HG03432 (cell line): ENCODE results near the gene CLRN3.

Source experiments
- ATAC-seq: cut with Tn5 transposase; IDR thresholded peaks from one replicate; pipeline ENCODE4 v1.9.1; 2021; ENCODE audit warnings: mild to moderate bottlenecking, moderate library complexity; ENCODE audit not compliant: unreplicated experiment

The CLRN3 gene

GRCh38 chr10:127903789-127904188 lies 11.0 kb upstream of the CLRN3 start:
- ATAC-seq: no peak

DNA sequence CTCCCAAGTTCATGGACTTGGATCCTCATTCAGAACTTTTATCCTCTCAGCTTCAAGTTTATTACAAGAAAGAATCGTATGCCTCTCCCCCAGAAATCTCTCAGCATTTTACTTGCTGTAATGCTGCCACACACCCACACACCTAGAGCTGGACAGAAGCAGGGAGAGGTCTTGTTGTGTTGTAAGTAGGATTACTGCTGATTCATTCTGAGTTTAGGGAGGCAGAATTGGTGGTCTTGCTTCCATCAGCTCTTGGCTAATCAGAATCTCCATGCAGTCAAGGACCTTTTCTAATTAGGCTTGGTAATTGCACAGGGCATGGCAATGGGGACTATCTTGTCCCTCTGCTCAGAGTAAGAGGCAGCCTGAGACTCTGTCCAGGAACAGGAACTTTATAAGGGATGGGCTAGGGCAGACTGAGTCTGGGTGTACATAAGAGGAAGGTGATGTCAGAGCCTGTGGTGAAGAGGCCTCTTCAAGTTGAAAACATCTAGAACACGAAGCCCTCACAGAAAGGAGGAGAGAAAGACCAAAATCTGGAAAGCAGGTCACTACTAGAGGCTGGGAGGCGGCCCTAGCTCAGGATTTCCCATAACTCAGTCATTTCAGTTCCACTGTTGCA lies 7.1 kb upstream of the CLRN3 start:
- ATAC-seq: no peak

DNA sequence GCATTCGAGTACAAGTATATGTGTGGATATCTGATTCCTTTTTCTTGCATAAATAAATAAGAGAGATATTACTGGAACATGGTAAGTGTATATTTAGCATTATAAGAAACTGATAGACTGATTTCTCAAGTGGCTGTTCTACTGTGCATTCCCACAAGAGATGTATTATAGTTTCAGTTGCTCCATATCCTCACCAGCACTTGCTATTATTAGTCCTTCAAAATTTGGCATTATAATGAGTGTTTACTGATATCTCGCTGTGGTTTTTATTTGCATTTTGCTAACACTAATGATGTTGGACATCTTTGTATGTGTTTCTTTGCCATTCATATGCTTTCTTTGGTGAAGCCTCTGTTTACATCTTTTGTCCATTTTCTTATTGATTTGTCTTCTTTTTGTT lies 4.4 kb upstream of the CLRN3 start:
- no peak for ATAC-seq

- ATAC-seq: no peak
Measured at GRCh38 chr10:127896590-127896989, 3.8 kb upstream of the CLRN3 start.

DNA sequence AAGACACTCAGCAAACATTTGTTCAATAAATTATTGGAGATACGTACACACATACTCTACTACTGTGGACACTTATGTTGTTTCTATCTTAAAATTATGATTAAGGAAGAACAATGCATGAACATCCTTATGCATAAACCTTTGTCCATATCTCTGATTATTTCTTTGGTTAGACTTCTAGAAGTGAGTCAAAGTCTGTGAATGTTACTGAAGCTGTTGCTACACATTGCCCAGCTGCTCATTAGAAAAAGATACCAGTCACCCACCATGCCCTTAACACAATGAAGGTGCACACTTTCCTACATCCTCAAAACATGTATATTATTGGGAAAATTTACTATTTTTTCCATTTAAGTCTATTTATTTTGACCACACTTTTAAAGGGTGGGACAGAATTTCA lies 1.4 kb upstream of the CLRN3 start:
- ATAC-seq: no peak

GRCh38 chr10:127890832-127891334 lies 1.9 kb downstream of the CLRN3 start:
- ATAC-seq: no peak

DNA sequence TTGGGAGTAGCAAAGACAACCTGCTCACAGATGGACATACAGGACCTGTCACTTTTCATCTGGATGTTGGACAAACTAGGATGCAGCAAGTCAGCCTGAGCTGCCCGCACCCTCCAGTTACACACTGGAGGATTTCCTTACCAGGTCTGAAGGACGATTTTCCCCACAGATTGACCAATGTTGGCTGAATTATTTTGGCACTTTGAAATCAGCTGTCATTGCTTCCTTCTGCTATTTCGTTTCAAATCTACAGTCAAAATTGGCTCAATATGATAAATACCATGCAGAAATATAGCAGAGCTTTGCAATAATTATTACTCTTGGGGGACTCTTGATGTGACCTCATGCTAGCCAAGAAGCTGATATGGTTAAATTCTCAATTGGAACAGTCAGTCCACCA lies 2.5 kb downstream of the CLRN3 start:
- no peak for ATAC-seq

GRCh38 chr10:127889605-127890195 lies 3.0 kb downstream of the CLRN3 start:
- no peak for ATAC-seq

GRCh38 chr10:127888521-127889312 lies 4.0 kb downstream of the CLRN3 start:
- ATAC-seq: no peak

DNA sequence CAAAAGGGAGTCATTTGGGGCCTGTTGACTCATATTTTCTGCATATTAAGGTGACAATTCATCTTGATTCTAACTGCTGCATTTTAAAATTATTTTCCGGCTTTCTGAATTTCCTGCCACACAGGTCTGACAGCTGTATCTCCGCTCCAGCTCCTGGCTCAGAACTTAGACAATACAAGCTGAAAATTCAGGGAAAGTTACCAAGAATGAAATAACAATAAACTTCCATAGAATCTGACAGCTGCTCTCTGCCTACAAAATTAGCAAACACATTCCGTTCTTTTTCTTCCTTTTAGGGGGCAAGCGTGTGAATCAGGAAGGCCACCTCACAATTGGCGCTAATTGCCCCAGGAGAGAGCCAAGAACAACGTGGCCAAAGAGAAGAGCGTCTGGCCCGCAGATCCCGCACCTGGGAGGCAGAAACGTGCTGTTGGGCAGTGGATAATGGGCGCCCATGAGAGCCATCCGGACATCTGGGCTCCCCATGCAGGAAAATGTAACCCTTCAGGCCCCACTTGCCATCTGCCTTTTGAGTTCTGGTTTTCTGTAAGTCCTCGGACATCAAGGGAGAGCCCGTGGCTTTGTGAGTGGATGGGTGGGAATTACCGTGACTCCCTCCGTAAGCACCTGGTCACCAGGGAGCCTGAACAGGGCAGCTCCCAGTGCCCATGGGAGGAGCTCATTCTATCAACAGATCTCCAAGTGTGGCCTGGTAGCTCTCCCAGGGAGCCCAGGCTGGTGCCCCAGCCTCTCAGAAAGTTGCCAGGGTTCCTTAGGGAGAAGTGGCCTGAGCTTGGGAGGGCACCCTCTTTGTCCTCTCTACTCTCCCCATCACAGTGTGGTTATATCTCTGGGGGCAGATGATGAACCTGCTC lies 5.0 kb downstream of the CLRN3 start:
- ATAC-seq: no peak

DNA sequence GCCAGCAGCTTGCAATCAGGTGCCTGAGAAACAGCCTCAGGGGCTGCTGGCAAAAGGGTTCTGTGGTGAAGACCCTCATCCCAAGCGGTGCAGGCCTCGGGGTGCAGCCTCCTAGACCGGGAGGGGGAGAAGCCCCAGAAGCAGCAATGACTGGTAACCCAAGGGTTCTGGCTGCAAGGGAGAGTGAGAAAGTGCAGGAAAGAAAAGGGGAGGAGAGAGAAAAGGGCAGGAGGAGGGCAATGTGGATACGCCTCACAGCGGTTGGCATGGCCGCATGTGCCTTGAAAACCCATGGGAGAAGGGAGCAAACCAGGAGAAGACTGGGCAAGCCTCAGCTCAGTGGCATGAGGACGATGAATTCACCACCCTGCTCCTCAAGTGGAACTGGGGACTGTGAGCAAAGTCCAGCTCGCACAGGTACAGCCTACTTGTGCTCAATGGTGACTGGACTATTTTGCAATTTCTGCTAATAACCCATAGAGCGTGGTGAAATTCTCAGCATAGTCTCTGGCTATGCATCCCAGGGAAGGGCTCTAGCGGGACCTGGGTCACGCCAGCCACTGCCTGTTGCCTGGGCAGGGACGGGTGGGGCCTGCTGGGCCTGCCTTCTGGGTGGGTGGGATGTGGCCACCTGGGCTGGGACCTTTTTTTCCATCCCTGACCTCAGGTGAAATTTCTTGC lies 6.2 kb downstream of the CLRN3 start:
- ATAC-seq: no peak

DNA sequence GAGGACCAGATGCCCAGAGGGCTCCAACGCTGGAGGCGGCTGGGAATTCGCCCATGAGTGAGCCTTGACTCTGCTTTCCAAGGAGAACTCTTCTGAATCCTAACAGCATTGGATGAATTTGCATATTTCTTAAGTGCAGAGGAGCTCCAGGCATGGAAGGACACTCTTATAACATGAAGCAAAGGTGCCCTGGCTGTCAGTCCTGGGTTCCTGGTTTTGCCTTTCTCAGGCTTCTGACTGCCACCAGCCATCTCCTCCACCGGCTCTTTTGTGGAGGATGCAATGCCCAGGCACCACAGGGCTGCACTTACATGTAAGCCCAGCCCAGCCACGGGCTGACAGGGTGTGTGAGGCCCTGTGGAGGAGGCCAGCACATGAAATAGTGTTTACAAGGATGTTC lies 8.2 kb downstream of the CLRN3 start:
- ATAC-seq: no peak

DNA sequence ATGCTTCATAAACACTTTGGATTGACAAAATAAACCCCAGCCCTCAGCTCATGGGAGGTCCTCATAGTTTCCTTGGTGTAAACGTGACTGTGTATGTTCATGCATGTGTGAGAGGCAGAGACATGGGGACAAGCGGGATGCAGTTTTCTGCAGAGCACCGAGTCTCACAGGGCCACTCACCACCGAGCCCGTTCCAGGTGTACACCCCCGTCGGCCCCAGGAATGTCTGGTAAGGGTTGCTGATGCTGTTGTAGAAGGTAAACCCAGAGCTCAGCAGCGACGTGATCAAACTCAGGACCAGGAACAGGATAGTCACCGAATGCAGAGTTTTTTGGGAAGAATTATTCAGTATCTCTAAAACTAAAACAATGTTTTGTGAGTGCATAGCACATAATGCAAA lies 9.2 kb downstream of the CLRN3 start:
- ATAC-seq: no peak

DNA sequence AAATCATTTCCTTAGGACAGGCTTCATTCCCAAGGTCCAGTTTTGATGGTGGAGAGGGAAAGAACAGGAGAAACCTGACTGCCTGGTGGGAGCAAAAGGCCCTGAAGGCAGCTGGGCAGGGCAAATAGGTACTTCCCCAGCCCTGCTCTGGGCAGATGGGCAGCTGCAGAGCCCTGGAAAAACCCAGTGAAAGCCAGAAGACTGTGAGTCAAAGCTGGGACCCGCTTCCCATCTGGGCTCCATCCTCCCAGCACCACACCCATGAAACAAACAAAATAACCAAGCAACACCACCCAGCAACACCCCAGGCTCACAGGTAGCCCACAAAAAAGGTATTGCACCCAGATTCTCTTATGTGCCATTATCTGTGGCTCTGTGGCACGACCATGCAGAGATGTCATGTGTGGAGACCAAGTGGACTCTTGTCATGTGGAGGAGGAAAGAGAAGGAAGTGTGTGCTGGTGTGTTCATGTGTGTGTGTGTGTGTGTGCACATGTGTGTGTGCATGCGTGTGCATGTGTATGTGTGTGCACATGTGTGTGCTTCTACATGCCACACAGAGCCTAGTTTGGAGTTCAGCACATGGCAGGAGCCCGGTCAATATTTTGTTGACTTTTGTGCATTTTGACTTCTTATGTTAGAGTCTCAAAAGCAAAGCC lies 9.8 kb downstream of the CLRN3 start:
- ATAC-seq: no peak

- ATAC-seq: no peak
Measured at GRCh38 chr10:127882391-127882790, 10.3 kb downstream of the CLRN3 start.

DNA sequence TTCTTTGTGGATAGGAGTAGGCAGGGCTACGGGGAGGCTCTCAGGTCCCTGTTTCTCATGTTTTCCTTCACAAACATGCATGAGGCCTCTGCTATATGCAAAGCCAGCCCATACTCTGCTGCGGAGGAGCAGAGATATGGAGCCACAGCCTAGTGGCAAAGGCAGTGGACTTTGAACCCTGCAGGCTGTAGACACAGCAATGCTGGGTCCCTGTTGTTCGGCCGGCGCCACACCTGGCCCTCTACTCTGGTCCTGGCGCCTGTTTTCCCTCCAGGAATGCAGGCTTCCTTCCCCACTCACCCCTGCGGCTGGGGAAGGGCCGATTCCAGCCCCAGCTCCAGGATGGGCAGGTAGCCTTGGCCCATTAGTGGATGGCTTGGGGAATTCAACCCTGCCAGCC lies 11.5 kb downstream of the CLRN3 start:
- no peak for ATAC-seq

DNA sequence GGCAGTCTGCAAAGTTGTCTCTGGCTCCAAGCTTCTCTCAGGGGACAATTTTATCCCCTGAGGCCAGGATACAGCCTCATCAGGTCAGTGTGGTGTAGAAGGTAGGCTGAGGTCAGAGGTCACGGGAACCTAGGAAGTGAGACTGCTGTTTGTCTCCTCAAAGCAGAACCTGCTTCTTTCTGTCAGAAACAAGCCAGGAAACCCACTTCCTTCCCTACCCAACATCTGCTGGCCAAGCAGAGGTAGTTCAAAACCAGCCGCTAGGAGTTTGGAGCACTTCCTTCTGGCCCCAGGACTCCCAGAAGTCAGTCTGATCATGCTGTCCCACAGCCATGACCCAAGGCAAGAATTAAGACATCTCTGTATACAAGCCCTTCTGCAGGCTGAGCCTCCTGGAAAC lies 12.2 kb downstream of the CLRN3 start:
- ATAC-seq: peak; percentile 32

- ATAC-seq: no peak
Measured at GRCh38 chr10:127878475-127879055, 14.2 kb downstream of the CLRN3 start.

DNA sequence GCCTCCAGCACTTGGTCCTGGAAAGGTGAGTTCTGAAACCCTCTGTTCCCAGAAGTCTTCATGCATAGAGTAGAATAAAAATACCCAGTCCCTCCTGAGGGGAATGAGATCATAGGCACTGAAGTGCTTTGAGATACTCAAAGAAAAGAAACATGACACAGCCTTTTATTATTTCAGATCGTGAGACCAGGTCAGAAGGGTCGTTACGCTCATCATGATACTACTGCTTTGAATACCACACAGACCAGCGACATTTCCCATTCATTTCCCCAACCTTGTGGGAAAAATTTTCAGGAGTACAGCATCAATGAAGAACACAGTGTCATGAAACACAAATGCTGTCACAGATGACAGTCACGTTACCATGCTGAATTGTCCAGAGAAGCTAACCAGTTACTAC lies 15.0 kb downstream of the CLRN3 start:
- no peak for ATAC-seq

DNA sequence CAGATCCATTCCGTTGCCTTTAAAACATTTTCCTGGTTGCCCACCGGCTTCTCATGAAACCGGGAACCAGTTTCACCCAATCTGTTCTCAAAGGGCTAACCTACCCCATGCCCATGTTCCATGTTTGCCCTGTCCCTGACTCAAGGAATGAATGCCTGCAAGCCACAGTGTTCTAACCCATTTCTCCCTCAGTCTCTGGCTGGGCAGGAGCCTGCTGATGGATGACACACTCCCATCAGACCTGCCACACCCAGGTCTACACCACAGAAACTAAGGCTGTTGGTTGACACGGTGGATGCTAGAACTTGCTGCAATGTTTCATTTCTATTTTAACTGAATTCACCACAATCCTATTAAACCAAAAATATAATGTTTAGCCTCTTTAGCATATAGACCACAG lies 15.6 kb downstream of the CLRN3 start:
- ATAC-seq: no peak
